Amniotic stem cell (primary cell): ENCODE data around the gene TBC1D22A.

Experiments used
- DNase-seq: peaks from one replicate; lab custom pipeline; 2025; lab: John Stamatoyannopoulos, UW

TBC1D22A gene

DNA sequence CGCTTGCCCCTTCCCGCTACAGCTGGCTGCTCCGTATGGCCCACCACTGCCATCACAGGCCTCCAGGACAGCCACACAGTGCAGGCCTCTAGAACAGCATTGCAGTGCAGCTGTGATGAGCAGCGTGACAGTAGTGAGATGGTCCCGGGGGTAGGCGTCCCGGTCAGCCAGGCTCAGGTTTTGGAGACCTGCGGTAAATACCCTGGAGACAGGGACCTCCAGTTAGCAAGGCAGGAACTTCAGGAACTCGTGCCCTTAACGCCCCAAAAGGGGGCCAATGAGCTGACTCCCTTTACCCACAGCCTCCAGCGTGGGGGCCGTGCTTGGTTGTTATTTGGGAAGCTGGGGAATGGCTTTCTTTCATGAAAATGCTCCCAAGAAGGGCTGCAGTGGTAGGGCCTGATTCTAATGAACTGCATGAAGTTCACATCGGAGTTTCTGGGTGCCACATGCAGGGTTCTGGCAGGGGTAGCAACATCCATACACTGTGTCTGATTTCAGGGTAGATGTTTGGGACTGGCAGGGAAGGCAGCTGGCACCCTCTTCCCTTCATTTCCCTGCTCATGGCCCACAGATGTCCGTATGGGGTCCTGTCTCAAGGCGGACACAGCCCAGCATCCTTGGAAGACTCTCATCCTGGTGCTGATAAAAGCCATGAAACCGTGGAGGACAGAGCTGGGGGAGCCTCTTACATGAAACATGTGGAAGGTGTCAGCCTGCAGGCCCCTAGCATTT is 440.5 kb downstream of the TBC1D22A start:
- no peak for DNase-seq

DNA sequence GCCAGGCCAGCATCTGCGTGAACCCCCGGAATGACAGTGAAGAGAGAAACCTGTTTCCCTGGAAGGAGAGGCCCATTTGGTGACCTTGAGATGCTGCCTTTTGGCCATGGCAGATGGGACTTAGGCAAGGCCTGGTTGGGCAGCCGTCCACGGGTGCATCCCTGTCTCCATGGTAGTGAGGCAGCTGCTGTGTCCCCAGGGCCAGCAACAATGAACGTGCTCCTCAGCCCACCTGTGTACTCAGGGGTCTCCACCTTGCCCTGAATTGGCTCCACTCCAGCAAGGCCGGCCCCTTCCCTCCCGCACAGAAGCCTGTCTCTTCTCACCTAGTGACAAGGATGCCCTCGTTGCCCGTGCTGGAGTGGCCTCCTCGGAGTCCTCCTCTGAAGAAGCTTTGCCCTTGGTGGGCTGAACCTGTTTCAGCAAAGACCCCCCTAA is 441.1 kb downstream of the TBC1D22A start:
- DNase-seq: no peak

DNA sequence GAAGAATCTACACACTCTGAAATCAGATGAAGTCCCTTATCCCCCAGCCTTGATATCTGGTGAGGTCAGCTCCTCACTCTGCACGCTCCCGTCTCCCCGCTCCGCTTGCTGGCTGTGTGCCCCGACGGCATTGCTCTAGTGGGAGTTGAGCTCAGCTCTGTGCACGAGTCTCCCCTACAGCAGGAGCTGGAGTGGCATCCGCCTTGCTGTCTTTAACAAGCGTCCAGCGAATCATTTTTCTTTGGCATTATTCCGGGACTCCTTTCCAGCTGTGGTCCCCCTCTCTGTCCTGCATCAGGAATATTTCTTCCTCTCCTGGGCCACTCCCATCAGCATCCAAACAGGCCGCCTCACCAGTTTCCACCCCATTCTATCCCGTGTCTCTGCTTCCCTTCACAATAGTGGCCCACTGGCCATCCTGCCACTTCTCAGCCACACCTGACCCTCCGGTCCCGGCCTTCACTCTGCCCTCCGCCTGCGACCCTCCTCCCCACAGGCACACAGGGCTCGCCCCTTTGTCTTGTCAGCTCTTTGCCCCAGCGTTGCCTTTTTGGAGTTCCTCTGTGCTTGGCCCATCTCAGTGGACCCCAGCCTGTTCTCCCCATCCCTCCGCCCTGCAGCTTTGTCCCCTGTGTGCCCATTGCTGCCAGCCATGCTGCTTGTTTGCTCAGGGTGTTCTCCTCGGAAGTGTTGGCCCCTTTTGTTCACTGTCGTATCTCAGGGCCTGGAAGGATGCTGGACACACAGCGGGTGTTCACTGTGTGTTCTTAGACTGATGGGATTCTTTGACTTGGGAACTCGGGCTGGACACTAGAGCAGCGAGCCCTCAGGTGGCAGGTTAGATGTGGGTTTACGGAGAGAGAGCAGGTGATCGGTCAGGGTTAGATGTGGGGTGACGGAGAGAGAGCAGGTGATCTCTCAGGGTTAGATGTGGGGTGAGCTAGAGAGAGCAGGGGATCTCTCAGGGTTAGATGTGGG is 441.8 kb downstream of the TBC1D22A start:
- DNase-seq: no peak

DNA sequence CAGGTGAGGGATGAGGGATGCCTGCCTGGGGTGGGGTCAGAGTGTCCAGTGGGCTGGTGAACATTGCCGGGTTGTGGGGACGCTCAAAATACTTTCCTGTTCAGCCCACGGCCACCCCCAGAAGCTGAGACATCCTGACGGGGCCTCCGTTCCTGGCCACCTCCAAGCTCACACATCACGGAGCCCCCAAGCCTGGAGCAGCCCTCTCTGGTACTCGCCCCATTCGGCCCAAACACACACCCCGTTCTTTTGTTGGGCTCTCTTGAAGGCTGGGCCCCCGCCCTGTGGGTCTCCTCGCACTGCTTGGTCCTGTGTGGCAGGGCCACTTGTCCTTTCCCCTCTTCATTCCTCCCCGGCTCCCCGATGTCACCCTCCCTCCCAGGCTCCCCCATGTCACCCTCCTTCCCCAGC is 442.6 kb downstream of the TBC1D22A start:
- DNase-seq: no peak

DNA sequence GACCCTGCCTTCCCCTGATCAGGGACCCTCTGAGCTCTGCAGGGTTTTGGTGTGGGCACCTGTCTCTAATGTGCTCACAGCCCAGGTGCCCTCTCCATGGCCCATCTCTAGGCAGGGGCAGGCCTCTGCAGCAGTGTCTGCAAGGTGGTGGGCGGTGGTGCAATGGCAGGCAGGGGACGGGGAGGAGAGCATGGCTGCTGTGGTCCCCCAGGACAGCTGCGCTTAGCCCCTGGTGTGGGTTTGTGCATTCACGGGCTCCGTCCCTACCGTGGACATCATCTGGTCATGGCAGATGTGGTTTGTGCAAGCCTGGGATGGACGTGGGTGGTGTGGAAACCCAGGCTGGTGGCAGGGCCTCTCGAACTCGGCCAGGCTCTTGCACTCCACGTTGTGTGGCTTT is 443.1 kb downstream of the TBC1D22A start:
- DNase-seq: no peak

DNA sequence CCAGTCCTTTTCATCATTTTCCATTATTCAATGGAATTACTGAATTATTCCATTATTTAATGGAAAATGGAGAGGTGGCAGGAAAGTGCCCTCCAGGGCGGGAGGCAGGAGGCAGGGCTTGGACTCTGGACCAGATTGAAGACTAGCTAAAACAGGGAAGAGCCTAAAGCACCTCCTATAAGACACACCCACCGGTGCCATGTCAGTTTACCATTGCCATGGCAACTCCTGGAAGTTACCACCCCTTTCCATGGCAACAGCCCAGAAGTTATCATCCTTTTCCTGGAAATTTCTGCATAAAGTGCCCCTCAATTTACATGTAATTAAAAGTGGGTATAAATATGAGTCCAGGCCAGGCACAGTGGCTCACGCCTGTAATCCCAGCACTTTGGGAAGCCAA is 443.7 kb downstream of the TBC1D22A start:
- DNase-seq: no peak

DNA sequence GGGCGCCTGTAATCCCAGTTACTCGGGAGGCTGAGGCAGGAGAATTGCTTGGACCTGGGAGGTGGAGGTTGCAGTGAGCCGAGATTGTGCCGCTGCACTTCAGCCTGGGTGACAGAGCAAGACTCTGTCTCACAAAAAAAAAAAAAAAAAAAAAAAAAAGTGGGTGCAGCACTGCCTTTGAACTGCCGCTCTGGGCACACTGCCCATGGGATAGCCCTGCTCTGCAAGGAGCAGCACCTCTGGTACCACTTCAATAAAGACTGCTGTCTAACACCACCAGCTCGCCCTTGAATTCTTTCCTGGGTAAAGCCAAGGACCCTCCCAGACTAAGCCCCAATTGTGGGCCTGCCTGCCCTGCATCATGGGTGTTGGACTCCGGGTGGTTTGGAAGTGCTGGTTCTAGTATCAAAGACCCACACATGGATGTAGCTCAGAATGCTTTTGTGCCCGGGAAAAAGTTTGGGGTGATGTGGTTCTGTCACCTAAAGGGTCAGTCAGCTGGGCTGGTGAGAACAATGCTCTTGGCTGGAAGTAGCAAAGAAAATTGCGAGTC is 444.3 kb downstream of the TBC1D22A start:
- no peak for DNase-seq

DNA sequence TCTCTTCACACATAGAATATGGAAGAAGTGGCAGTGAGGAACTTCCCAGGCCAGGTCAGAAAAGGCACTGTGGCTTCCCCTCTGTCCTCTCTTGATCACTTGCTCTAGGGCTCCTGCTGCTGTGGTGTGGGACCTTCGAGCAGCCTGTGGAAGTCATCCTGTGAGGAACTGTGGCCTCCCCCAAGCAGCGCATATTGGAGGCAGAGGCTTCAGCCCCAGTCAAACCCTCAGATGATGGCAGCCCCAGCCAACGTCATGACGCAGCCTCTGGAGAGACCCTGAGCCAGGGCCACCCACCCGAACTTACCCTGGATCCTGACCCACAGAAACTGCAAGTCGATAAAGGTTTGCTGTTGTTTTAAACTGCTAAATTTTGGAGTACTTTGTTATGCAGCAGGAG is 444.9 kb downstream of the TBC1D22A start:
- no peak for DNase-seq

DNA sequence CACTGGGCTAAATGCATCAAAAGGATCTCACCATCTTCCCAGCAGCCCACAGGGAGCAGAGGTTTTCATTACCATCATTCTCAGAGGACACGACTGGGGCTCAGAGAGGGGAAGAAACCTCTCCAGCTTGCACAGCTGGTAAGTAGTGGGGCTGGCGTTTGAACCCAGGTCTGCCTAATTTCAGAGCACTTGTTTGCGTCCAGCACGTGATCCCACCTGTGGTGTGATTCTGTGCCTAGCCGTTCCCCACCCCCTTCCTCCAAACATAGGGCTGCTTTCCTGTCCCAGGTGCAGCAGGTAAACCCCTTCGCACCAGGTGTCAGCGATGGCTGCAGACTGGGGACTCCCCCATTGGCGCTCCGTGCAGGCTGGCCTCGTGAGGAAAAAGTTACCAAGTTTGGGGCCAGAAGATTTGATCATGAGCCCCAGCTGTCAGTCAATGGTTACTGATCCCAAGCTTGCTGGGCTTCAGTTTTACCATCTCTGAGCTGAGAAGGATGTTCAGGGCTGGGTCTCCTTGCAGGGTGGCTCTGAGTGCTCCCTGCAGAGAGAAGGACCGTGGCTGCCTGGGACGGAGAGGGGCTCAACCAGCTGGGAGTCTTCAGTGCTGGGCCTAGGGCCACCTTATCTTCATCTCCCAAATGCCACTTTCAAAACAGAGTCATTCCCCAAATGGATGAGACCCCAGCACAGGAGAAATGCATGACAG is 445.6 kb downstream of the TBC1D22A start:
- no peak for DNase-seq

DNA sequence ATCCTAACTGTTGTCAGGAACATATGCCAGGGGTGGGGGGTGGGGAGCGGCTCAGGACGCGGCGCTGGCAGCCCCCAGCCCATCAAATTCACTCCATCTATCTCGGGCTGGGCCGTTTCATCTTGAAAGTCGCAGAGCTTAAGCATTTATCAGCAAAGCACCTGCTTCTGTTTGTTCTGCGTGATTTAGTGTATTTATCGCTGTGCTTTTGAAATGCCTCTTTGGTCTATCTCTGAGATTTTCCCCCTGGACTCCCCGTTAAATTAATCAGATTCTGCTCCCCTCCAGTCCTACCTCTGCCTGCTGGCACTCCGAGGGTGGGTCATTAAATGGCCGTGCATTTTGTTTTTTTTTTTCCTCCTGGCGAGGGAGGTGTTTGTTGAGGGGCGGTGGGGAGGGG is 446.2 kb downstream of the TBC1D22A start:
- DNase-seq: no peak

DNA sequence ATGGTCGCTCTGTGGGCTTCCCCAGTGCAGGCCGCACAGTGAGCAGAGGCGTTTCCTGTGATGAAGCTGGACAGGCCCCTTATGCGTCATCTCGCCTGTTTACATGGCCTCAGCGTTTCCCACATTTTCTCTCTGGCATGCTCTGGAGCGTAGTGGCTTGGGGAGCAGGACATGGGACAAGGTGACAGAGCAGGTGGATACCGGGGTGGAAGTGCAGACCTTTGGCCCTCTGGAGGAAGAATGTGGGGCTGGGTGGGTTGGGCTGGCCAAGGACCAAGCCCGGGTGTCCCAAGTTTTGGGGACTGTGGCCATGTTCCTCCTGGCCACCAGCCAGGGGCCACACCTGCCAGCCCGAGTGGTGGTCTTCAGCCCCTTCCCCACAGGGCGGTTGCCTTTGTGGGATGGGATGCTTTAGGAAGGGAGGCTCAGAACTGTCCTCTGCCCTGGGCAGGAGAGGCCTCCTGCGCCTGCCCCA is 446.6 kb downstream of the TBC1D22A start:
- DNase-seq: no peak

DNA sequence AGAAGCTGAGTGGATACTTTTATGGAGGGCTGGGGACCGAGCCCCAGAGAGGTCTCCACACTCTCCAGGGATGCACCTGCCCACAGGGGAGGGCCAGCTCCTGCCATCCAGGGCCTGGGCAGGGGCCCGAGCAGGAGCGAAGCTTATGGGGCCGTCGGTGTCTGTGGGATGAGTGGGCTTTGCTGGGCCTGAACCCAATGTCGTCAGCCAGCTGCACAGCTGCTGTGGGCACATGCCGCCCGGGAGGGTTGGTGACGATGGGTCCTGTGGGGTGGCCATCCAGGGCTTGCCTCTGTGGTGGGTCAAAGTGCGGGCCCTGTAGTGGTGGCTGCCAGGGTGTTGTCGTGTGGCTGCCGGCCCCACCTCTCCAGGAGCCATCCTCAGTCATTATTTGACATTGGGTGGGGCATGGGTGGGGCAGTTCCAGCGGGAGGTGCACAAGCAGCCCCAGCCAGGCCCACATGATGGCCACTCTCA is 447.1 kb downstream of the TBC1D22A start:
- no peak for DNase-seq

DNA sequence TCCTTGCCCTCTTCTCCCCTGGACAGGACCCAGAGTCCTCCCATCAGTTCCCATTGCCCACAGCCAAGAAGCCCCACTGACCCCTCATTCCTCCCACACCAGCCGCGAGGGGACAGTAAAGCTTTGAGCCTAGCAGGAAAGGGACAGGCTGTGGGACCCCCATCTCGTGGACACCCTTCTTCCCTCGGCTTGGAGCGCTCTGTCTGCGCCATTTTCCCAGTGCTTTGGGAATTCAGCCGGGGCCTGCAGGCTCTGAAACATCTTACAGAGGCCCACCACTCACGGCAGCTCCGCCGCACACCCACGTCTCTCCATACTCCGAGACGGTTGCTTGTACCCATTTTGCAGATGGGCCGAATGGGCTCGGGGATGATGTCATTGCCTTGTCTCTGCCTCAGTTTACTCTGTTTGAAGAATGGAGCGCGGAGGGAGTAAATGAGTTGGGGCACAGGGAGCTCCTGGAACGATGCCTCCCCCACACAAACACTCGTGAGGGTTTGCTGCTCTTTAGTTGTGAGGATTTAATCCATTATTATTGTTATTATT is 447.7 kb downstream of the TBC1D22A start:
- no peak for DNase-seq

DNA sequence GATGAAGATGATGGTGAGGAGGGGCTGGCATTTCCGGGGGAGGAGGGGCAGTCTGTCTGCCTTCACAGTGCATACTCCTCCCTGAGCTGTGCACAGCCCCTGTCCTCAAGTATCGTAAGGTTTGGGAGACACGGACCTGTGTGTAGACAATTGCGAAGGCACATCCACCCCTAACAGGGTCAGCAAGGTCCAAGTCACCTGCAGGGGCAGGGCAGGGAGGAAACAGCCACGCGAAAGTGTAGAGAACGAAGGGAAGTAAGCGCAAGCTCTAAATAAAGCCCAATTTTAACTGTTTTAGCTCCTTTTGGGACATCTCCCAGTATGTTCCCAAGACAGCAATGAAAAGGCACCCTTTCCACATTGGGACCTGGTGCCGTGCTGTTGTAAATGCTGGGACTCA is 448.2 kb downstream of the TBC1D22A start:
- no peak for DNase-seq

DNA sequence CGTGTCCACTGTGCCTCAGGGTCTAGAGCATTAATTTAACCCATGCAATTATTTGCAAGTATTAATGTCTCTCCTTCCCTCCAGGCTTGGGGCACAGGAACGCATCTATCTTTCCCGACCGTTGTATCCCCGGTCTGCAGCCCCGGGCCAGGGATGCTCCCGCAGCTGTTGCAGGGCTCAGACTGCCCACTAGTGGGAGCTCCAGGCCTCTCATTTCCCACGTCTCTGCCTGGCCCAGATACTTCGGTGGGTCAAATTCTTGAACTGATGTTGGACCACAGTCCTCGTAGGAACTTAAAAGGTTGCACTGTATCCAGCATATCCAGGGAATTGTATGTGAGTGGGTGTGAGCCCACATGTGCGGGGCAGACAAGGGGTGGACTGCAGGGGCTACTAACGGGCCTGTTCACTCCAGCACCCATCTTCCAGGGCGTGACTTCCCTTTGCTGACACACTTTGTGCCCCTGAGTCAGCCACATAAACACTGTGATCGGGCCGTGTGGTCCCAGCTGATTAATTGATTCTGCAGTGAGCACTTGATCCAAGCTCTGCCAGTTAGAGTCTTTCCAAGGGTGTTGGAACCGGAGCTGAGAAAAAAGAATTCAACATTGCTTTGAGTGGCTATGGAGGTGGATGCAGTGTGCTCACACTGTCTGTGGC is 451.3 kb downstream of the TBC1D22A start:
- no peak for DNase-seq

DNA sequence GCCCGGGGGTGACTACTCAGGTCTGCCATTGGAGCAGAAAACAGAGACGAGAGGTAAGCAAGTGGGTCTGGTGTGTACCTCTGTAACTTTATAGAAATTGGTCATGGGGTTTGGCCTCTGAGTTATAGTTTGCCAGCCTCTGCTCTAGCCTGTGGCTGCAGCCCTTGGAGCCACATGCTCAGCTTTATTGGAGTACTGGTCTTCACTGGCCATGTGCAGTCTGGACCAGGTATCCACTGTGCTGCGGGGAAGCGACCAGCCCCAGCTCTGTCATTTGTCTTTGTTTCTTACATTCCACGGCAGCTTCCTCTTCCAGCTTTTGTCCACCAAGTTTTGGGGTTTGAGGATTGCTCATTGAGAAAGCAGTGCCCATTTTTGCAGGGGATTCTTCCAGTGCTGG is 453.4 kb downstream of the TBC1D22A start:
- no peak for DNase-seq

DNA sequence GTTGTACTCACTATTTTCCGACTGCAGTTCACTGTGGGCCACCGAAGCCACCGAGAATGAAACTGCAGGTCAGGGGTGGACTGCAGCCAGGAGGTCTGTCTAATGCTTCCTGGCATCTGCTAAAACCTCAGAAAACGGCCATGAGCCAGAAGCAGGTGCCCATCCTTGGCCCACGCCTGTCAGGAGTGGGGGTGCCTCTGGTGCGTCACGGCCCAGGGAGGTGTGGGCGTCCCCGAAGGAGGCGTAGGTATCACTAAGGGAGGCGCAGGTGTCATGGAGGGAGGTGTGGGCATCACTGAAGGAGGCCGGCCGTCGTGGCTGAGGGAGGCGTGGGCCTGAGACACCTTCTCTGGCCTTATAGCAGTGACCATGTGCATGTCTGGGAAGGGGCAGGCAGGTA is 456.2 kb downstream of the TBC1D22A start:
- no peak for DNase-seq

DNA sequence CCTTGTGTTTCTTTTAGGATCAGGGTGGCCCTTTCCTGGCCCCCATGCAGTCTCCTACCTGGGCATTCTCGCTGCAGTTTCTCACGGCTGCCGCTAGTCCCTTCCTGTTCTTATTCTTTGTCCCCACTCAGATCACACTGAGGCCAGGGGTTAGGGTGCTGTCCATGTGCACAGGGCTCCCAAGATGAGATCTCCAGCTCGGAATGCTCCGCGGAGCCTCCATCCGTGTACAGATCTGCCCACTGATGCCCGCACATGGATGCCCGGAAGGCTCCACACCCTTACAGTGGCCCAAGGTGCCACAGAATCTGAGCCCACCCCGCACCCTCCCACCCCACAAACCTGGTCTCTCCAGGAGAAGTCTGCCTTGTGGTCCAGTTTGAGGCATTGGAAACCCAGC is 457.3 kb downstream of the TBC1D22A start:
- DNase-seq: no peak

DNA sequence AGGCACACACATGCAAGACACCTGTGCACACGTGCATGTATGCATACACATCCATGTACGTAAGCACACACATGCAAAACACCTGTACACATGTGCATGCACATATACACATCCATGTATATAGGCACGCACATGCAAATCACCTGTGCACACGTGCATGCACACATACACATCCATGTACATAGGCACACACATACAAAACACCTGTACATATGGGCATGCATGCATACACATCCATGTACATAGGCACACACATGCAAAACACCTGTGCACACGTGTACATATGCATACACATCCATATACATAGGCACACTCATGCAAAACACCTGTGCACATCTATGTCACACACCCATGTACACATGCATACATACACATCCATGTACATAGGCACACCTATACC is 458.3 kb downstream of the TBC1D22A start:
- no peak for DNase-seq

DNA sequence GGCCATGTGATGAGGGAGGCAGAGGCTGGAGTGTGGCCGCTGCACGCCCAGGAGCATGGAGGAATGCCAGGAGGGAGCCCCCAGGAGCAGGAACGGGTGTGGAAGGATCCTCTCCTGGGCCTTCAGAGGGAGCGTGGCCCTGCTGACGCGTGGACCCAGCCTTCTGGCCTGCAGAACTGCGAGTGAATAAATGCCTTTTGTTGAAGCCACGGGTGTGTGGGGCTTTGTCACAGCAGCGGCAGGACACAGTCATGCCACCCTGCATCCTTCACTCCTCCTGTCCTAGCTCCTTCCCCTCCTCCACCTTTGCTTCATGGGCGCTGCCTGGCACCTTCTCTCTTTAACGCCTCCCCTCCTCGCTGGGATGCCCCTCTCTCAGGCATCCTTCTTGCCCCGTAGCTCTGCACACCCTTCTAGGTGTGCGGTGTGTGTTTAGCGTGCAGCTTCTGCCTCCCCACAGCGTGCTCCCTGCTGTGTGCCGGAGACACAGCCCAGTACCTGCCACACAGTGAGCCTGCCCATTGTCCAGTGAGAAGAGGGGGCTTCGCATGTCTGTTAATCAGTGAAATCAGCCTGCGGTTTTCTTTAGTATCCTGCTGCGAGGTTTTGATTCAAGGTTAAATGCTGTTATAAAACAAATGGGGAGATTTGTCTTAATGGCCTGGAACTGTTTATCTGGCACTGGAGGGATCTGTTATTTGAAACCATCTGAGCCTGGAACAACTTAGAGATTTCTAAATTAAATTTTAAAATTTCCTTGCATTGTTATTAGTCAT is 459.6 kb downstream of the TBC1D22A start:
- DNase-seq: no peak
